GM18861 (cell line): ENCODE data around the gene ZNF37A.
"Not testable (repeated sequence)": the region's sequence is repeated elsewhere in the genome, so short reads cannot be mapped to it uniquely, and the experiment has no call there.

Experiments used
- ATAC-seq: cut with Tn5 transposase; IDR thresholded peaks from one replicate; pipeline ENCODE4 v1.9.1; 2021; ENCODE audit not compliant: unreplicated experiment

The ZNF37A gene

GRCh38 chr10:38147686-38148085, 53.5 kb downstream of the ZNF37A start:
- ATAC-seq = no peak

GRCh38 chr10:38150891-38151463, 56.8 kb downstream of the ZNF37A start:
- ATAC-seq = not testable (repeated sequence)

GRCh38 chr10:38156416-38157269, 62.5 kb downstream of the ZNF37A start:
- no peak for ATAC-seq

- ATAC-seq = no peak
These were observed 63.1 kb downstream of the ZNF37A start for GRCh38 chr10:38157270-38157685.

- no peak for ATAC-seq
These were observed 64.9 kb downstream of the ZNF37A start for GRCh38 chr10:38159004-38159403.

GRCh38 chr10:38163617-38164016, 69.5 kb downstream of the ZNF37A start:
- ATAC-seq = no peak

GRCh38 chr10:38174336-38174735, 80.2 kb downstream of the ZNF37A start:
- no peak for ATAC-seq

DNA sequence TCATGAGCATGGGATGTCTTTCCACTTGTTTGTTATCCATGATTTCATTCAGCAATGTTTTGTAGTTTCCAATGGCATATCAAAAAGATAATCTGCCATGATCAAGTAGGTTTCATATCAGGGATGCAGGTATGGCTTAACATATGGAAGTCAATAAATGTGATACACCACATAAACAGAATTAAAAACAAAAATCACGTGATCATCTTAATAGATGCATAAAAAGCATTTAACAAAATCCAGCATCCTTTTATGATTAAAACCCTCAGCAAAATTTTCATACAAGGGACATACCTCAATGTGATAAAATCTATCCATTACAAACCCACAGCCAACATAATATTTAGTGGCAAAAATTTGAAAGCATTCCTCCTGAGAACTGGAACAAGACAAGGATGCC, 90.3 kb downstream of the ZNF37A start:
- no peak for ATAC-seq
